Measurements from ENCODE around the gene FPR2.

DNA sequence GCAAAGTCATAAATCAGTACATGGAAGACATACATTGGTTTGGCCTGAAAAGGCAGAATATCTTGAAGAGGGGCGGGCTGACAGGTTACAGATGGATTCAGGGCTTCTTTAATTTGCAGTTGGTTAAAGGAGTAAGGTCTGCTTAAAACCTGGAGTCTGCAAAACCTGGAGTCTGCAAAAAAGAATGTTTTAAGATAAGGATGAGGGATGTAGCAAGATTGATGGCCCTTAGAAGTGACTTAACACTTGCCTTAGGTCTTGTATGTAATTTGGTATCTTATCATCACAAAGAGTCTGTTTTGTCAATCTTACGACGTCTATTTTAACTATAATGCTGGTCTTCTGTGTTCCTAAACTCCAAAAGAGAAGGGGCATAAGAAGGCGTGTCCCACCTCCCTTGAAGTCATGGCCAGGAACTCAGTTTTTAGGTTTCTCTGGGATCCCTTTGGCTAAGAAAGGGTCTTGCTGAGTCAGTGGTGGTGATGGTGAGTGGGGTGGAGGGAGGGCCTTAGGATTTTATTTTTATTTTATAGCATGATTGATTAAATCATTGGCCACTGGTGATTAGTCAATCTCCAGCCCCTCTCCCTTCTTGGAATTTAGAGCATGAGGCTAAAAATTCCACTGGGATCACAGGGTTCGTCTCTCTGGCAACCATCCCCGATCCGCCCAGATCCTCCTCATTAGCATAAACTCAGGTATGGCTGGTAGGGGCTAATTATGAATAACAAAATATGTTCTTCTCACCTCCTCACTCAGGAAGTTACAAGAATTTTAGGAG lies 27.0 kb upstream of the FPR2 start:
- TF ChIP-seq, protein P1, sequence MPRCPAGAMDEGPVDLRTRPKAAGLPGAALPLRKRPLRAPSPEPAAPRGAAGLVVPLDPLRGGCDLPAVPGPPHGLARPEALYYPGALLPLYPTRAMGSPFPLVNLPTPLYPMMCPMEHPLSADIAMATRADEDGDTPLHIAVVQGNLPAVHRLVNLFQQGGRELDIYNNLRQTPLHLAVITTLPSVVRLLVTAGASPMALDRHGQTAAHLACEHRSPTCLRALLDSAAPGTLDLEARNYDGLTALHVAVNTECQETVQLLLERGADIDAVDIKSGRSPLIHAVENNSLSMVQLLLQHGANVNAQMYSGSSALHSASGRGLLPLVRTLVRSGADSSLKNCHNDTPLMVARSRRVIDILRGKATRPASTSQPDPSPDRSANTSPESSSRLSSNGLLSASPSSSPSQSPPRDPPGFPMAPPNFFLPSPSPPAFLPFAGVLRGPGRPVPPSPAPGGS (IDR thresholded peaks at IDR 0.05; ENCODE audit: borderline replicate concordance, insufficient read depth, low read depth, low read length, poor library complexity, severe bottlenecking): no peak
- TF ChIP-seq BMI1 (IDR thresholded peaks at IDR 0.05; ENCODE audit: borderline replicate concordance): no peak

All from GM12878 (cell line).